GM21447 (cell line): ENCODE data around the gene PRAC2.

Experiments used
- ATAC-seq: cut with Tn5 transposase; IDR thresholded peaks from one replicate; pipeline ENCODE4 v1.9.1; 2021; ENCODE audit not compliant: unreplicated experiment

PRAC2 gene

GRCh38 chr17:48733632-48734328 is 10.8 kb downstream of the PRAC2 start:
- no peak for ATAC-seq

GRCh38 chr17:48734333-48735061 is 11.5 kb downstream of the PRAC2 start:
- ATAC-seq = no peak

- ATAC-seq = no peak
Measured at GRCh38 chr17:48735062-48735351, 12.0 kb downstream of the PRAC2 start.

GRCh38 chr17:48737330-48738043 is 14.5 kb downstream of the PRAC2 start:
- no peak for ATAC-seq

GRCh38 chr17:48738424-48738802 is 15.4 kb downstream of the PRAC2 start:
- ATAC-seq = no peak

- ATAC-seq = no peak
Measured at GRCh38 chr17:48738803-48739526, 16.0 kb downstream of the PRAC2 start.

- no peak for ATAC-seq
Measured at GRCh38 chr17:48740537-48740936, 17.6 kb downstream of the PRAC2 start.

- no peak for ATAC-seq
Measured at GRCh38 chr17:48745381-48746275, 22.6 kb downstream of the PRAC2 start.

- no peak for ATAC-seq
Measured at GRCh38 chr17:48746916-48747444, 24.0 kb downstream of the PRAC2 start.

GRCh38 chr17:48747445-48748363 is 24.7 kb downstream of the PRAC2 start:
- ATAC-seq = no peak

GRCh38 chr17:48748718-48749566 is 26.0 kb downstream of the PRAC2 start:
- no peak for ATAC-seq

- ATAC-seq = no peak
Measured at GRCh38 chr17:48749621-48750553, 26.9 kb downstream of the PRAC2 start.

GRCh38 chr17:48751172-48751571 is 28.2 kb downstream of the PRAC2 start:
- no peak for ATAC-seq

GRCh38 chr17:48751733-48752398 is 28.9 kb downstream of the PRAC2 start:
- ATAC-seq = no peak

- ATAC-seq = no peak
Measured at GRCh38 chr17:48752399-48753288, 29.7 kb downstream of the PRAC2 start.
